ENCODE data around the gene PDCD2L.
"Not testable (repeated sequence)": the region's sequence is repeated elsewhere in the genome, so short reads cannot be mapped to it uniquely, and the experiment has no call there.

The PDCD2L gene
- 0.26 to 2.2 (median 1.2) reads per million in 18 experiments for total RNA-seq

GRCh38 chr19:34404109-34404909 is at the start of gene PDCD2L:
PDCD2L (plus strand) TSS chr19:34404399; CDS start chr19:34404431, 32 bp downstream.
- peak; percentile 82 to 93 for DNase-seq

- no peak for DNase-seq
Observed at GRCh38 chr19:34355201-34355600, 49.0 kb upstream of the PDCD2L start.

- no peak for DNase-seq
Observed at GRCh38 chr19:34356875-34357274, 47.3 kb upstream of the PDCD2L start.

GRCh38 chr19:34357431-34357830 is 46.8 kb upstream of the PDCD2L start:
- DNase-seq = no peak

GRCh38 chr19:34359140-34359953 is 44.9 kb upstream of the PDCD2L start:
- DNase-seq = peak; percentile 98 to 99

GRCh38 chr19:34359954-34360315 is 44.3 kb upstream of the PDCD2L start:
- DNase-seq = no peak

- no peak for DNase-seq
Observed at GRCh38 chr19:34360354-34360909, 43.8 kb upstream of the PDCD2L start.

GRCh38 chr19:34362679-34363069 is 41.5 kb upstream of the PDCD2L start:
- no peak for DNase-seq

- DNase-seq = no peak
Observed at GRCh38 chr19:34363094-34363493, 41.1 kb upstream of the PDCD2L start.

- DNase-seq = no peak
Observed at GRCh38 chr19:34363930-34364329, 40.3 kb upstream of the PDCD2L start.

- DNase-seq = no peak
Observed at GRCh38 chr19:34364462-34364829, 39.8 kb upstream of the PDCD2L start.

- peak; percentile 74 to 88 for DNase-seq
Observed at GRCh38 chr19:34364830-34365462, 39.3 kb upstream of the PDCD2L start, which contains the start of gene GPI. GPI (plus strand) TSS chr19:34365196; CDS start chr19:34365267, 71 bp downstream.

GRCh38 chr19:34365463-34366401 is 38.5 kb upstream of the PDCD2L start:
- peak; percentile 4 to 44 for DNase-seq

- DNase-seq = peak; percentile 31 to 49
Observed at GRCh38 chr19:34366738-34367623, 37.2 kb upstream of the PDCD2L start.

GRCh38 chr19:34367624-34367957 is 36.6 kb upstream of the PDCD2L start:
- no peak for DNase-seq

- no peak for DNase-seq
Observed at GRCh38 chr19:34368338-34368737, 35.9 kb upstream of the PDCD2L start.

- not testable (repeated sequence) for DNase-seq
Observed at GRCh38 chr19:34369166-34369565, 35.0 kb upstream of the PDCD2L start.

- DNase-seq = no peak
Observed at GRCh38 chr19:34370117-34370516, 34.1 kb upstream of the PDCD2L start.

- DNase-seq = no peak
Observed at GRCh38 chr19:34370983-34371382, 33.2 kb upstream of the PDCD2L start.

- DNase-seq = no peak
Observed at GRCh38 chr19:34373601-34374288, 30.5 kb upstream of the PDCD2L start.

All from inflammatory macrophage (primary cell).